Ascending aorta (tissue), 2 donors: ENCODE results near the gene PTPRE. TPM values are rescaled to one million over a fixed set of nuclear protein-coding genes. Genes with fewer than 3 reads are reported as not detected.
A peak's percentile ranks its signal among the peaks of the same experiment; 100 is the strongest.

Experiments
- DNase-seq, 2 donors: peaks; one replicate each; pipeline ENCODE4 v3.0.0-alpha.2; 2019; ENCODE audit warnings: low spot score in 2 of 2
- H3K27ac ChIP-seq, 2 donors: fragments of 200-600 bp; sonication (generic); one replicate each; pipeline ENCODE4 v1.5.1; 2016 to 2017; ENCODE audit warnings: mild to moderate bottlenecking in 1 of 2
- H3K27me3 ChIP-seq: fragments of 200-600 bp; sonication (generic); one replicate; pipeline ENCODE4 v1.5.1; 2017
- H3K36me3 ChIP-seq, 2 donors: fragments of 200-600 bp; sonication (generic); one replicate each; pipeline ENCODE4 v1.5.1; 2016
- H3K4me1 ChIP-seq, 2 donors: fragments of 200-600 bp; sonication (generic); one replicate each; pipeline ENCODE4 v1.5.1; 2016 to 2017; ENCODE audit warnings: mild to moderate bottlenecking in 1 of 2
- H3K4me3 ChIP-seq, 2 donors: fragments of 200-600 bp; sonication (generic); one replicate each; pipeline ENCODE4 v1.5.1; 2016 to 2017; ENCODE audit warnings: mild to moderate bottlenecking in 1 of 2
- H3K9me3 ChIP-seq, 2 donors: fragments of 200-600 bp; sonication (generic); one replicate each; pipeline ENCODE4 v1.5.1; 2016
- CTCF ChIP-seq, 3 experiments: fragments of 200-600 bp in 2 of 3; fragments of 450-650 bp in 1 of 3; sonication (generic) in 2 of 3; IDR thresholded peaks; one replicate each; pipeline ENCODE4 v1.5.1; 2016 to 2019; ENCODE audit warnings: antibody characterized with exemption in 3 of 3, mild to moderate bottlenecking in 1 of 3, moderate library complexity in 1 of 3
- intact Hi-C: fragments of 100-400 bp; cut with DNase I; formaldehyde crosslinking; loops from one replicate; pipeline ENCODE4 v1.15.1; 2023
- total RNA-seq: library from RNA; depleted of rRNA; stranded (reverse); fragments of >200 nt; gene quantifications from one replicate; pipeline ENCODE4 v1.1.0, GENCODE V29; 2016

PTPRE gene
- total RNA-seq, 1 donor from 2014 or later, result 14.5 TPM

GRCh38 chr10:128036011-128036615 is 129.2 kb downstream of the PTPRE start:
- no peak for DNase-seq
- no peaks in the 10 kb centered on the region for H3K9me3 ChIP-seq
- no peaks in the 10 kb centered on the region for H3K36me3 ChIP-seq
- intact Hi-C loops, result no loop called here
- no peaks in the 10 kb centered on the region for H3K27me3 ChIP-seq
- H3K27ac ChIP-seq, result peak overlapping the region; percentile 71 to 82
- peaks cover 0 to 16% of the 10 kb centered on the region in 2 donors for H3K4me1 ChIP-seq
- no peak for TF ChIP-seq CTCF (IDR thresholded peaks at IDR 0.05)
- no peak overlapping the region for H3K4me3 ChIP-seq

- peak overlapping the region; percentile 71 to 82 for H3K27ac ChIP-seq
Measured at GRCh38 chr10:128036746-128037543, 130.0 kb downstream of the PTPRE start.

GRCh38 chr10:128040096-128040495 is 133.2 kb downstream of the PTPRE start:
- Histone ChIP-seq H3K27ac (no peak overlapping the region), H3K27me3 (no peaks in the 10 kb centered on the region), H3K36me3 (no peaks in the 10 kb centered on the region), H3K4me3 (no peak overlapping the region), H3K4me1 (peaks cover 0 to 16% of the 10 kb centered on the region in 2 donors), H3K9me3 (no peaks in the 10 kb centered on the region)
- no peak for DNase-seq
- no peak for TF ChIP-seq CTCF (IDR thresholded peaks at IDR 0.05)
- intact Hi-C loops, result no loop called here

More at GRCh38 chr10:128036746-128037543, 130.0 kb downstream of the PTPRE start:
- Histone ChIP-seq H3K9me3 (no peaks in the 10 kb centered on the region), H3K4me3 (no peak overlapping the region), H3K27me3 (no peaks in the 10 kb centered on the region), H3K4me1 (peaks cover 0 to 16% of the 10 kb centered on the region in 2 donors), H3K36me3 (no peaks in the 10 kb centered on the region)
- intact Hi-C loops, result no loop called here
- DNase-seq, result no peak
- no peak for TF ChIP-seq CTCF (IDR thresholded peaks at IDR 0.05)

- no peaks in the 10 kb centered on the region for H3K27me3 ChIP-seq
- no peak for DNase-seq
- H3K36me3 ChIP-seq, result no peaks in the 10 kb centered on the region
- no peak for TF ChIP-seq CTCF (IDR thresholded peaks at IDR 0.05)
- no peaks in the 10 kb centered on the region for H3K9me3 ChIP-seq
- H3K4me3 ChIP-seq, result no peak overlapping the region
- no peak overlapping the region for H3K27ac ChIP-seq
- H3K4me1 ChIP-seq, result peaks cover 0 to 14% of the 10 kb centered on the region in 2 donors
- intact Hi-C loops, result no loop called here
Measured at GRCh38 chr10:128040681-128041080, 133.8 kb downstream of the PTPRE start.

- intact Hi-C loops, result no loop called here
- no peak for DNase-seq
Measured at GRCh38 chr10:128042131-128042610, 135.3 kb downstream of the PTPRE start.

More at GRCh38 chr10:128042131-128042610, 135.3 kb downstream of the PTPRE start:
- H3K27me3 ChIP-seq, result no peaks in the 10 kb centered on the region
- TF ChIP-seq CTCF (IDR thresholded peaks at IDR 0.05), result no peak
- peaks cover 0 to 9% of the 10 kb centered on the region in 2 donors for H3K4me1 ChIP-seq
- H3K4me3 ChIP-seq, result no peak overlapping the region
- no peaks in the 10 kb centered on the region for H3K9me3 ChIP-seq
- H3K36me3 ChIP-seq, result no peaks in the 10 kb centered on the region
- no peak overlapping the region for H3K27ac ChIP-seq
